ENCODE data around the gene EXOG.
A peak's percentile ranks its signal among the peaks of the same experiment; 100 is the strongest.

EXOG gene

DNA sequence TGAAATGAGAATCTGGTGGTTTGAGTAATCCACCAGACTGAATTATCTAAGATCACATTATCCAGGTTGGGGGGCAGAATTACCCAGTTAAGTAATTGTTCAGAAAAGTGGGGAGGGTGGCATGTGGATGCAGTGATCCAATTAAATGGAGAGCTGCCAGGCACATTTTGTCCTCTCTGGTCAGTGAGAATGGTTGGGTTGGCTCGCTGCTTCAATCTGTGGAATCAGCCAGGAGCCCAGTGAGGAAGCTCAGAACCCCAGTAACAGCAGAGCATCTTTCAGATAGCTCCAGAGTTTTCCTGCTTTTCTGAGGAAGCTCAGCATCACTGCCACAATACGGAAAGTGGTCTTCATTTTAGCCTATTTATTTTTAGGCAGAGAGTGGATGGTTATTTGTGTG, 6.4 kb upstream of the EXOG start:
- no peaks in the 10 kb centered on the region for H3K4me1 ChIP-seq (ENCODE audit: control insufficient read depth, insufficient read depth, low read length)
- no peaks in the 10 kb centered on the region for H3K27me3 ChIP-seq (ENCODE audit: control insufficient read depth, insufficient read depth, low read length)
- peaks cover 34% of the 10 kb centered on the region for H3K36me3 ChIP-seq (ENCODE audit: control insufficient read depth, insufficient read depth, low read length)
- H3K9me3 ChIP-seq (ENCODE audit: control insufficient read depth, insufficient read depth, low read length), result no peaks in the 10 kb centered on the region
- H3K9ac ChIP-seq (ENCODE audit: low read depth, low read length), result no peak overlapping the region
- H3K4me3 ChIP-seq (ENCODE audit: low read depth, low read length), result no peak overlapping the region
- H3K27ac ChIP-seq (ENCODE audit: low read depth, low read length), result no peak overlapping the region

- no peak overlapping the region for H3K27ac ChIP-seq (ENCODE audit: low read depth, low read length)
- H3K9ac ChIP-seq (ENCODE audit: low read depth, low read length), result no peak overlapping the region
- no peaks in the 10 kb centered on the region for H3K9me3 ChIP-seq (ENCODE audit: control insufficient read depth, insufficient read depth, low read length)
- no peak overlapping the region for H3K4me3 ChIP-seq (ENCODE audit: low read depth, low read length)
- no peaks in the 10 kb centered on the region for H3K27me3 ChIP-seq (ENCODE audit: control insufficient read depth, insufficient read depth, low read length)
- H3K36me3 ChIP-seq (ENCODE audit: control insufficient read depth, insufficient read depth, low read length), result peaks cover 28% of the 10 kb centered on the region
- no peaks in the 10 kb centered on the region for H3K4me1 ChIP-seq (ENCODE audit: control insufficient read depth, insufficient read depth, low read length)
Observed at GRCh38 chr3:38490281-38491030, 5.7 kb upstream of the EXOG start.

DNA sequence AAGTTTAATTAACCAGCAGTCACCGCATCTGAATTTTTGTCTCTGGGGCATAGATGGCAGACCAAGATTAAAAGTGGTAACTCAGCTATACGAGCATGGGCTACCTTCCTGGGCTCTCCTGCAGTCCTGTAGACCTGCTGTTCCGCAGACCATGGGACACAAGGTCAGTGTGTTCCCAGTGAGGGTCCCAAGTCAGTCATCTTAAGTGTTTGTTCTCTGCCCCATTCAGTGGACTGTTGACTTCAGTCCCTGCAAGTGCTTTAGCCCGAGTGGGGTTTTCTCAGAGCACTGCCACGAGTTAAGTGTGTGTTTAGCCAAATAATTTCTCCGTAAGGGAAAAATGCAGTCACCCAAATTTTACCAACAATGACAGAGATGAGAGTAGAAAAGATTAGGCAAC, 4.9 kb upstream of the EXOG start:
- H3K4me1 ChIP-seq (ENCODE audit: control insufficient read depth, insufficient read depth, low read length), result no peaks in the 10 kb centered on the region
- no peak overlapping the region for H3K27ac ChIP-seq (ENCODE audit: low read depth, low read length)
- H3K9ac ChIP-seq (ENCODE audit: low read depth, low read length), result no peak overlapping the region
- H3K27me3 ChIP-seq (ENCODE audit: control insufficient read depth, insufficient read depth, low read length), result no peaks in the 10 kb centered on the region
- H3K36me3 ChIP-seq (ENCODE audit: control insufficient read depth, insufficient read depth, low read length), result peaks cover 26% of the 10 kb centered on the region
- H3K9me3 ChIP-seq (ENCODE audit: control insufficient read depth, insufficient read depth, low read length), result no peaks in the 10 kb centered on the region
- H3K4me3 ChIP-seq (ENCODE audit: low read depth, low read length), result no peak overlapping the region

DNA sequence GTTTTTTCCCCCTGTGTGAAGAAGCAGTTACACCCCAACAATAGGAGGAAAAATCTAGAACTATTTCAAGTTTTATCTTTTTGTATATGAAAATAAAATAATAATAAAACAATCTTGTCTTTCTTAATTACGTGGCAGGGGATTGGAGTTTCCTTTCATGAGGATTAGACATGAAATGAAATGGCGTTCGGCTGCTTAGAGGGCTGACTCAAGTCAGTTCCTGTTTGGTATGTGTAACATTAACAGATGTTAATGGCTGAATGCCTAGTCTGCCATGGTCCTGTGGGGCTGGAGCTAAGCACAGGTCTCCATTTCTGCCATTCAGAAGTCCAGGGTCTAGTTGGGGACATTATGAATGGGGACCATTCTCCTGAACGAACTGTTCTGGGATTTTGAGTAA, 3.1 kb upstream of the EXOG start:
- H3K36me3 ChIP-seq (ENCODE audit: control insufficient read depth, insufficient read depth, low read length), result peaks cover 21% of the 10 kb centered on the region
- no peak overlapping the region for H3K4me3 ChIP-seq (ENCODE audit: low read depth, low read length)
- H3K27me3 ChIP-seq (ENCODE audit: control insufficient read depth, insufficient read depth, low read length), result no peaks in the 10 kb centered on the region
- H3K4me1 ChIP-seq (ENCODE audit: control insufficient read depth, insufficient read depth, low read length), result 0 out of 2 replicates have a peak, but pooled peaks cover 5% of the 10 kb centered on the region
- H3K9me3 ChIP-seq (ENCODE audit: control insufficient read depth, insufficient read depth, low read length), result no peaks in the 10 kb centered on the region
- no peak overlapping the region for H3K27ac ChIP-seq (ENCODE audit: low read depth, low read length)
- H3K9ac ChIP-seq (ENCODE audit: low read depth, low read length), result no peak overlapping the region

DNA sequence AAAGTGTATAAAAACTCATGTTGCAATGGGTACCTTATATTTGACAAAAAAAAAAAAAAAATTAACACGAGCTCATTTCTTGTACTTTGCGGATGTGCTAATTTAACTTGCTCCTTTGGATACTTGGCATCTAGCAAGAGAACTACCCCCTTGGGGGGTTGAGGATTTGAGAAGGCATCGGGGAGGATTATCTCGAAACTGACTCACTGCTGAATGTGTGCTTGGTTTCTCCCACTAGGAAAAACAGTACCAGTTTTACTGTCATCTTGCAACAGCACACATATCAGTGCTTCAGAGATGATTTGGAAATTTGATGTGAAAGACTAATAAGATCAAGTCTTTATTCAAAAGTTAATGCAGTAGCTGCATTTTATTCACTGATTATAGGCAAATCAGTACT, 891 bp downstream of the EXOG start:
- Histone ChIP-seq H3K4me3 (ENCODE audit: low read depth, low read length) (peak overlapping the region; percentile 87), H3K9me3 (ENCODE audit: control insufficient read depth, insufficient read depth, low read length) (no peaks in the 10 kb centered on the region), H3K9ac (ENCODE audit: low read depth, low read length) (peak overlapping the region; percentile 90; the same call in 1 of the 2 replicates), H3K36me3 (ENCODE audit: control insufficient read depth, insufficient read depth, low read length) (peaks cover 36% of the 10 kb centered on the region), H3K4me1 (ENCODE audit: control insufficient read depth, insufficient read depth, low read length) (0 out of 2 replicates have a peak, but pooled peaks cover 5% of the 10 kb centered on the region), H3K27ac (ENCODE audit: low read depth, low read length) (no peak overlapping the region), H3K27me3 (ENCODE audit: control insufficient read depth, insufficient read depth, low read length) (no peaks in the 10 kb centered on the region)

DNA sequence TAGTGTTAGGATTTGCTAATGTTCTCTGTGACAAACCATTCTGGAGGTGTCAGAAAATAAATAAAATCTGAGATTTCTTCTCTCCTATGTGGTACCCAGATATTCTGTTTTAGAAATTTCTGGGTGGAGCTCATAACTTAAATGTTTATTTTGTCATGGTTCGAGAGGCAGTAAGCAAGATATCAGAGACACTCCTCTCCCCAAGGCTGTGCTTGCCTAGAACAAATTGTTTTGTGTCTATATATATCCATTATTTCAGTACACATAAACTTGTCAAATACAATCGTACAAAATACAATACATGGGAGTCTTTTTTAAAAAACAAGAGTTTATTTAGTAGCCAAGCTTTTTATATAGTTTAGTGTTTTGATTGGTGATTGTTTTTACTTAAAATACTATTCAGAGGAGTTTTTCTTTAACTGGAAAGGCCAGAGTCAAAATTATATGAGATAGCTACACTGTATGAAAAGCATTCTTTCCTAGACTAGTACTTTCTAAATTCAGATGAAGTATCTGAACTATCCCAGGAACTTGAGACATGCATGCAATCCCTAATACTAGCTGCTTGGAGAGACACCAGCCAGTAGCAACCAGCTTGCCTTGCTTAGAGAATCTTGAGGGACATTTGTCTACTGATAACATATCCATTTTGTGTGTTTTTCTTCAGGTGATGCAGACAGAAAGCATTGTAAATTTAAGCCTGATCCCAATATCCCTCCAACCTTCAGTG, 4.7 kb downstream of the EXOG start:
- Histone ChIP-seq H3K9ac (ENCODE audit: low read depth, low read length) (no peak overlapping the region), H3K4me3 (ENCODE audit: low read depth, low read length) (no peak overlapping the region), H3K9me3 (ENCODE audit: control insufficient read depth, insufficient read depth, low read length) (no peaks in the 10 kb centered on the region), H3K27ac (ENCODE audit: low read depth, low read length) (no peak overlapping the region), H3K27me3 (ENCODE audit: control insufficient read depth, insufficient read depth, low read length) (no peaks in the 10 kb centered on the region), H3K4me1 (ENCODE audit: control insufficient read depth, insufficient read depth, low read length) (0 out of 2 replicates have a peak, but pooled peaks cover 5% of the 10 kb centered on the region), H3K36me3 (ENCODE audit: control insufficient read depth, insufficient read depth, low read length) (peaks cover 62% of the 10 kb centered on the region)

- H3K4me1 ChIP-seq (ENCODE audit: control insufficient read depth, insufficient read depth, low read length), result no peaks in the 10 kb centered on the region
- H3K9me3 ChIP-seq (ENCODE audit: control insufficient read depth, insufficient read depth, low read length), result no peaks in the 10 kb centered on the region
- H3K36me3 ChIP-seq (ENCODE audit: control insufficient read depth, insufficient read depth, low read length), result peaks cover 80% of the 10 kb centered on the region
- H3K4me3 ChIP-seq (ENCODE audit: low read depth, low read length), result no peak overlapping the region
- no peak overlapping the region for H3K9ac ChIP-seq (ENCODE audit: low read depth, low read length)
- H3K27me3 ChIP-seq (ENCODE audit: control insufficient read depth, insufficient read depth, low read length), result no peaks in the 10 kb centered on the region
- H3K27ac ChIP-seq (ENCODE audit: low read depth, low read length), result no peak overlapping the region
Observed at GRCh38 chr3:38507120-38507519, 11.0 kb downstream of the EXOG start.

DNA sequence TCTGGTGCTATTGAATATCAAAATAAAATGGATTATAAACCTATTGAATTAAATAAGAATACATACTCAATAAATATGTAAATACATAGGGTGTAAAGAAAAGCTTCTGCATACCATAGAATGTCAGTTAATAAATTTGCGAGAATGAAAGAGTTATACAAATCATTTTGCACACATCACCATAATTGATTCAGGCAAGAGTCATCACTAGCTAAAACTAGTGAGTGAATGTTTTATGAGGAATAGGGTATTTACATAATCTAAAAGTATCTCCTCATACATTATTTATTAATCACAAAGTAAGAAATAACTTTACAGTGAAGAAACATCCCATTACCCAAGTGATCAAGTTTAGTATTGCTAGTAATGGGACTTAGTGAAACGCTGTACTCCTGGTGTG, 13.6 kb downstream of the EXOG start:
- no peaks in the 10 kb centered on the region for H3K9me3 ChIP-seq (ENCODE audit: control insufficient read depth, insufficient read depth, low read length)
- no peak overlapping the region for H3K4me3 ChIP-seq (ENCODE audit: low read depth, low read length)
- no peak overlapping the region for H3K9ac ChIP-seq (ENCODE audit: low read depth, low read length)
- H3K27ac ChIP-seq (ENCODE audit: low read depth, low read length), result no peak overlapping the region
- peaks cover 83% of the 10 kb centered on the region for H3K36me3 ChIP-seq (ENCODE audit: control insufficient read depth, insufficient read depth, low read length)
- no peaks in the 10 kb centered on the region for H3K27me3 ChIP-seq (ENCODE audit: control insufficient read depth, insufficient read depth, low read length)
- H3K4me1 ChIP-seq (ENCODE audit: control insufficient read depth, insufficient read depth, low read length), result no peaks in the 10 kb centered on the region

DNA sequence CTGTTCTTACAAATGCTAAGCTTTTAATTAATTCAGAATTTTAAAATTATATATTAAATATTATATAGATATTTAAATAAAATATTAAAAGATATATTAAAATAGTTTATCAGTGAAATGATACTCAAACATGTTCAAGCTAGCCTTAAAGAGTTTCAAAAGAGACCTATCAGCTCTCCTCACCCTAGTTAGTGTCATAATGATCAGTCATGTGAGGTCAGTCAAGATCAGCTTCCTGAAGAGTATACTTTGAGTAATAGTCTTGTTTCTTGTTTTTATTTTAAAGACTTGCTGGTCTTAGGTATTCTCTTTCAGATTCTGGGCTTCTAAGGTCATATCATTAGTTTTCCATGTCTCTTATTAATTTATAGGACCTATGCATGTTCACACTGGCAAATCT, 14.5 kb downstream of the EXOG start:
- Histone ChIP-seq H3K36me3 (ENCODE audit: control insufficient read depth, insufficient read depth, low read length) (peaks cover 81% of the 10 kb centered on the region), H3K27ac (ENCODE audit: low read depth, low read length) (no peak overlapping the region), H3K4me1 (ENCODE audit: control insufficient read depth, insufficient read depth, low read length) (no peaks in the 10 kb centered on the region)

GRCh38 chr3:38511546-38511945, 15.4 kb downstream of the EXOG start:
- H3K9ac ChIP-seq (ENCODE audit: low read depth, low read length), result no peak overlapping the region
- H3K4me1 ChIP-seq (ENCODE audit: control insufficient read depth, insufficient read depth, low read length), result no peaks in the 10 kb centered on the region
- H3K9me3 ChIP-seq (ENCODE audit: control insufficient read depth, insufficient read depth, low read length), result no peaks in the 10 kb centered on the region
- H3K4me3 ChIP-seq (ENCODE audit: low read depth, low read length), result no peak overlapping the region
- peaks cover 76% of the 10 kb centered on the region for H3K36me3 ChIP-seq (ENCODE audit: control insufficient read depth, insufficient read depth, low read length)
- no peak overlapping the region for H3K27ac ChIP-seq (ENCODE audit: low read depth, low read length)
- H3K27me3 ChIP-seq (ENCODE audit: control insufficient read depth, insufficient read depth, low read length), result no peaks in the 10 kb centered on the region

More for the DNA sequence above, 14.5 kb downstream of the EXOG start:
- H3K9me3 ChIP-seq (ENCODE audit: control insufficient read depth, insufficient read depth, low read length), result no peaks in the 10 kb centered on the region
- no peak overlapping the region for H3K9ac ChIP-seq (ENCODE audit: low read depth, low read length)
- H3K4me3 ChIP-seq (ENCODE audit: low read depth, low read length), result no peak overlapping the region
- H3K27me3 ChIP-seq (ENCODE audit: control insufficient read depth, insufficient read depth, low read length), result no peaks in the 10 kb centered on the region

DNA sequence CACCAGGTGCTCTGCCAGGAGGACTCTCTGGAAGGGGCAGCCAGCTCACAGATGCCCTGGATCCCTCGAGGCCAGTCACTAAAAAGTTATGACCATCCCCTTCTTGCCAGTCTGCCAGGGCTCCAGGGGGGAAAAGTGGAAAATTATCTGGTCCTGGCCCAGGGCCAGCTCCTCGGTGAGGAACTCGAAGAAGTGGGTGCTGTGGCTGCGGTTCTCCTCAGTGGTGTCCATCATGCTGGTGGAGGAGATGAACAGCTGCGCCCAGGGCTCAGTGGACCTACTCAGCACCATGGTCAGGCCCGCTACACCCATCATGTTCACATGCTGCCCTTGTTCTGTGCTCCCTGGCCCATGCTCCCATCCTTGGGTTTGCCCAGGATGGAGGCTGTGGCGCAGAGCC, 19.2 kb downstream of the EXOG start:
- no peak overlapping the region for H3K27ac ChIP-seq (ENCODE audit: low read depth, low read length)
- H3K9me3 ChIP-seq (ENCODE audit: control insufficient read depth, insufficient read depth, low read length), result no peaks in the 10 kb centered on the region
- H3K36me3 ChIP-seq (ENCODE audit: control insufficient read depth, insufficient read depth, low read length), result peaks cover 47% of the 10 kb centered on the region
- H3K27me3 ChIP-seq (ENCODE audit: control insufficient read depth, insufficient read depth, low read length), result no peaks in the 10 kb centered on the region
- H3K9ac ChIP-seq (ENCODE audit: low read depth, low read length), result no peak overlapping the region
- H3K4me3 ChIP-seq (ENCODE audit: low read depth, low read length), result no peak overlapping the region
- H3K4me1 ChIP-seq (ENCODE audit: control insufficient read depth, insufficient read depth, low read length), result peaks cover 16% of the 10 kb centered on the region
